WTC11 (cell line): Measurements from ENCODE around the gene MLYCD. TPM values are rescaled to one million over a fixed set of nuclear protein-coding genes. Genes with fewer than 3 reads are reported as not detected.

ENCODE experiments used
- ATAC-seq: fragments of 200-7000 bp; cut with Tn5 transposase; 2 replicates; pipeline ENCODE4 v1.10.0; 2021; ENCODE audit warnings: mild to moderate bottlenecking, moderate library complexity
- CTCF ChIA-PET: fragments of 300-600 bp; sonication (Branson Sonifier 250); formaldehyde crosslinking; loops from one replicate; lab custom pipeline; 2021; ENCODE audit warnings: antibody characterized with exemption; lab: Charles Lee
- POLR2A ChIA-PET: fragments of 350-600 bp; sonication (Branson Sonifier 250); formaldehyde crosslinking; loops from one replicate; lab custom pipeline; 2021; ENCODE audit warnings: antibody characterized with exemption; lab: Charles Lee
- DNase-seq: peaks from one replicate; pipeline ENCODE4 v3.0.0; 2021; ENCODE audit warnings: low spot score
- H3K27ac Mint-ChIP-seq: 2 replicates; pipeline ENCODE4 v1.8.0; 2021; ENCODE audit warnings: mixed read lengths
- H3K27me3 Mint-ChIP-seq: 2 replicates; pipeline ENCODE4 v1.8.0; 2021; ENCODE audit warnings: low read depth, mild to moderate bottlenecking, moderate library complexity, mixed read lengths
- H3K36me3 Mint-ChIP-seq: 2 replicates; pipeline ENCODE4 v1.8.0; 2021; ENCODE audit warnings: mixed read lengths
- H3K4me1 Mint-ChIP-seq: 2 replicates; pipeline ENCODE4 v1.8.0; 2022; ENCODE audit warnings: mixed read lengths
- H3K4me3 Mint-ChIP-seq: 2 replicates; pipeline ENCODE4 v1.8.0; 2021; ENCODE audit warnings: mild to moderate bottlenecking, moderate library complexity, mixed read lengths
- H3K9me3 Mint-ChIP-seq: 2 replicates; pipeline ENCODE4 v1.8.0; 2021; ENCODE audit warnings: mixed read lengths
- AFF4 ChIP-seq: sonication (generic); formaldehyde crosslinking; IDR thresholded peaks from 2 replicates; pipeline ENCODE4 v1.8.1; 2023; ENCODE audit warnings: mild to moderate bottlenecking, missing genetic modification reagents, borderline replicate concordance
- ATF1 ChIP-seq: sonication (generic); formaldehyde crosslinking; IDR thresholded peaks from 2 replicates; pipeline ENCODE4 v1.8.1; 2023; ENCODE audit warnings: mild to moderate bottlenecking, moderate library complexity, missing genetic modification reagents
- ATF3 ChIP-seq: sonication (generic); formaldehyde crosslinking; conservative IDR thresholded peaks from 2 replicates; pipeline ENCODE4 v1.8.1; 2022; ENCODE audit warnings: mild to moderate bottlenecking, missing genetic modification reagents
- CREB1 ChIP-seq: sonication (generic); formaldehyde crosslinking; IDR thresholded peaks from 2 replicates; pipeline ENCODE4 v1.8.0; 2023; ENCODE audit warnings: mild to moderate bottlenecking, missing genetic modification reagents
- ELF4 ChIP-seq: sonication (generic); formaldehyde crosslinking; IDR thresholded peaks from 2 replicates; pipeline ENCODE4 v1.8.1; 2022; ENCODE audit warnings: low read depth, mild to moderate bottlenecking, moderate library complexity, missing genetic modification reagents
- FOXK1 ChIP-seq: sonication (generic); formaldehyde crosslinking; IDR thresholded peaks from 2 replicates; pipeline ENCODE4 v1.8.0; 2022; ENCODE audit warnings: mild to moderate bottlenecking, moderate library complexity, missing genetic modification reagents
- GABPB1 ChIP-seq: sonication (generic); formaldehyde crosslinking; IDR thresholded peaks from 2 replicates; pipeline ENCODE4 v1.8.1; 2023; ENCODE audit warnings: mild to moderate bottlenecking, missing genetic modification reagents
- KAT7 ChIP-seq: sonication (generic); formaldehyde crosslinking; IDR thresholded peaks from 2 replicates; pipeline ENCODE4 v1.8.1; 2023; ENCODE audit warnings: missing genetic modification reagents, mild to moderate bottlenecking, borderline replicate concordance
- NFE2L1 ChIP-seq: sonication (generic); formaldehyde crosslinking; IDR thresholded peaks from 2 replicates; pipeline ENCODE4 v1.8.1; 2023; ENCODE audit warnings: missing genetic modification reagents
- RELA ChIP-seq: sonication (generic); formaldehyde crosslinking; IDR thresholded peaks from 2 replicates; pipeline ENCODE4 v1.8.1; 2022; ENCODE audit warnings: missing genetic modification reagents, mild to moderate bottlenecking, borderline replicate concordance
- RORB ChIP-seq: fragments of 250-450 bp; sonication (Bioruptor Pico); IDR thresholded peaks from 2 replicates; pipeline ENCODE4 v1.9.0; 2021; ENCODE audit warnings: mild to moderate bottlenecking
- SMAD3 ChIP-seq: sonication (generic); formaldehyde crosslinking; IDR thresholded peaks from 2 replicates; pipeline ENCODE4 v1.8.0; 2022; ENCODE audit warnings: missing genetic modification reagents, mild to moderate bottlenecking, borderline replicate concordance
- TCF7 ChIP-seq: sonication (generic); formaldehyde crosslinking; IDR thresholded peaks from 2 replicates; pipeline ENCODE4 v1.8.0; 2022; ENCODE audit warnings: mild to moderate bottlenecking, low read depth, missing genetic modification reagents, moderate library complexity
- TEAD4 ChIP-seq: sonication (generic); formaldehyde crosslinking; IDR thresholded peaks from 2 replicates; pipeline ENCODE4 v1.8.0; 2022; ENCODE audit warnings: mild to moderate bottlenecking, missing genetic modification reagents
- TP53 ChIP-seq: sonication (generic); formaldehyde crosslinking; IDR thresholded peaks from 2 replicates; pipeline ENCODE4 v1.8.1; 2023; ENCODE audit warnings: mild to moderate bottlenecking, missing genetic modification reagents
- ZBTB21 ChIP-seq: sonication (generic); formaldehyde crosslinking; IDR thresholded peaks from 2 replicates; pipeline ENCODE4 v1.8.1; 2023; ENCODE audit warnings: mild to moderate bottlenecking, missing genetic modification reagents, borderline replicate concordance
- total RNA-seq: library from RNA; stranded (reverse); gene quantifications from 3 replicates; pipeline ENCODE4 v1.2.3, GENCODE V29; 2021
- TF ChIP-seq, protein P1 (sequence below): sonication (generic); formaldehyde crosslinking; IDR thresholded peaks from 2 replicates; pipeline ENCODE4 v1.8.1; 2022; ENCODE audit warnings: mild to moderate bottlenecking, missing genetic modification reagents, moderate library complexity, borderline replicate concordance
- TF ChIP-seq, protein P2 (sequence below): sonication (generic); formaldehyde crosslinking; IDR thresholded peaks from 2 replicates; pipeline ENCODE4 v1.8.1; 2022; ENCODE audit warnings: low read depth, mild to moderate bottlenecking, moderate library complexity, missing genetic modification reagents, borderline replicate concordance
- TF ChIP-seq, protein P3 (sequence below): fragments of 250-450 bp; sonication (Bioruptor Pico); IDR thresholded peaks from 2 replicates; pipeline ENCODE4 v1.8.0; 2021; ENCODE audit warnings: mild to moderate bottlenecking
- TF ChIP-seq, protein P4 (sequence below): sonication (generic); formaldehyde crosslinking; IDR thresholded peaks from 2 replicates; pipeline ENCODE4 v1.8.0; 2023; ENCODE audit warnings: mild to moderate bottlenecking, missing genetic modification reagents

MLYCD gene
- total RNA-seq, 1 experiment from 2014 or later = 6.3 TPM

DNA sequence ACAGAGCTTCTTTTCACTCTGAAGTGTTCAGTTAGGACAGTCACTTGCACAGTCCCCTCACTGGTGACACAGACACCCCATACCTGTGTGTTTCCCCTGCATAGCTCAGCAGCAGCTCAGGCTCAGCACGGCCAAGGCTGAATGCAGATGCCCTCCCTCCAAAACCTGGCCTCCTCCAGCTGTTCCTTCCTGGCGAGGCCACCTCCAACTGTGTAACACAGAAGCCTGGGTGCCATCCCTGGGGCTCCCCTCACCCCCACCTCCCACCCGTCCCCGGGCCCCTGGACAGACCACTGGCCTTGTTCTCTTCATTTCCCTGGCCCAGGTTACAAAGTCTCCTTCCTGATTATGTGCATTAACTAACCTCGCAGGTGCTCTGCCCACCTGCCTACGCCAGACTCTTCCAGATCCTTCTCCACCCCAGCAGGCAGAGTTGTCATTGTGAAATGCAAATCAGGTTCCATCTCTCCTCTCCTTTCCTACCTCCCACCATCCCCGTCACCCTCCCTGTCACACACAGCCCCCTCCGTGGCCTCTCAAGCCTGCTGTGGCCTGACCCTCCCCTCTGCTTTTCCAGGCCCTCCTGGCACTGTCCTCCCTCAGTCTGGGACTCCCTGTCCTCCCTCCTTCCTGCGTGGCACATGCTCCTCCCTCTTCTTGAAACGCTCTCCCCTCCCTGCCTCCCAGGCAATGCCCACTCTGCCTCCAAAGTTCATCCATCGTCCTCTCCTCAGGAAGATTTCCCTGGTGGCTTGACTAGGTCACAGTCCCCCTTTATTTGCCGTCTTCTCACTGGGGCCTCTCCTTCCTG lies 26.4 kb downstream of the MLYCD start:
- peak overlapping the region; percentile 85 for H3K27ac Mint-ChIP-seq
- H3K4me1 Mint-ChIP-seq = peaks cover 26% of the 10 kb centered on the region
- peaks cover 6% of the 10 kb centered on the region; the same call in 1 of the 2 replicates for H3K9me3 Mint-ChIP-seq
- no peak for DNase-seq
- TF ChIP-seq RELA (CRISPR knock-in tag) (no peak), ELF4 (CRISPR knock-in tag) (no peak), ZBTB21 (CRISPR knock-in tag) (no peak), AFF4 (CRISPR knock-in tag) (no peak), RORB (CRISPR knock-in tag) (no peak), CREB1 (CRISPR knock-in tag) (no peak), NFE2L1 (CRISPR knock-in tag) (no peak), TEAD4 (CRISPR knock-in tag) (no peak), TP53 (CRISPR knock-in tag) (no peak), SMAD3 (CRISPR knock-in tag) (no peak), GABPB1 (CRISPR knock-in tag) (no peak), FOXK1 (CRISPR knock-in tag) (no peak), TCF7 (CRISPR knock-in tag) (no peak), ATF3 (CRISPR knock-in tag) (no peak), KAT7 (CRISPR knock-in tag) (no peak), ATF1 (CRISPR knock-in tag) (no peak)
- TF ChIP-seq, protein P1, sequence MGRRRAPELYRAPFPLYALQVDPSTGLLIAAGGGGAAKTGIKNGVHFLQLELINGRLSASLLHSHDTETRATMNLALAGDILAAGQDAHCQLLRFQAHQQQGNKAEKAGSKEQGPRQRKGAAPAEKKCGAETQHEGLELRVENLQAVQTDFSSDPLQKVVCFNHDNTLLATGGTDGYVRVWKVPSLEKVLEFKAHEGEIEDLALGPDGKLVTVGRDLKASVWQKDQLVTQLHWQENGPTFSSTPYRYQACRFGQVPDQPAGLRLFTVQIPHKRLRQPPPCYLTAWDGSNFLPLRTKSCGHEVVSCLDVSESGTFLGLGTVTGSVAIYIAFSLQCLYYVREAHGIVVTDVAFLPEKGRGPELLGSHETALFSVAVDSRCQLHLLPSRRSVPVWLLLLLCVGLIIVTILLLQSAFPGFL (CRISPR knock-in tag) = no peak
- TF ChIP-seq, protein P2, sequence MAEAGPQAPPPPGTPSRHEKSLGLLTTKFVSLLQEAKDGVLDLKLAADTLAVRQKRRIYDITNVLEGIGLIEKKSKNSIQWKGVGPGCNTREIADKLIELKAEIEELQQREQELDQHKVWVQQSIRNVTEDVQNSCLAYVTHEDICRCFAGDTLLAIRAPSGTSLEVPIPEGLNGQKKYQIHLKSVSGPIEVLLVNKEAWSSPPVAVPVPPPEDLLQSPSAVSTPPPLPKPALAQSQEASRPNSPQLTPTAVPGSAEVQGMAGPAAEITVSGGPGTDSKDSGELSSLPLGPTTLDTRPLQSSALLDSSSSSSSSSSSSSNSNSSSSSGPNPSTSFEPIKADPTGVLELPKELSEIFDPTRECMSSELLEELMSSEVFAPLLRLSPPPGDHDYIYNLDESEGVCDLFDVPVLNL (CRISPR knock-in tag) = no peak
- TF ChIP-seq, protein P3, sequence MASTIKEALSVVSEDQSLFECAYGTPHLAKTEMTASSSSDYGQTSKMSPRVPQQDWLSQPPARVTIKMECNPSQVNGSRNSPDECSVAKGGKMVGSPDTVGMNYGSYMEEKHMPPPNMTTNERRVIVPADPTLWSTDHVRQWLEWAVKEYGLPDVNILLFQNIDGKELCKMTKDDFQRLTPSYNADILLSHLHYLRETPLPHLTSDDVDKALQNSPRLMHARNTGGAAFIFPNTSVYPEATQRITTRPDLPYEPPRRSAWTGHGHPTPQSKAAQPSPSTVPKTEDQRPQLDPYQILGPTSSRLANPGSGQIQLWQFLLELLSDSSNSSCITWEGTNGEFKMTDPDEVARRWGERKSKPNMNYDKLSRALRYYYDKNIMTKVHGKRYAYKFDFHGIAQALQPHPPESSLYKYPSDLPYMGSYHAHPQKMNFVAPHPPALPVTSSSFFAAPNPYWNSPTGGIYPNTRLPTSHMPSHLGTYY (CRISPR knock-in tag) = no peak
- TF ChIP-seq, protein P4, sequence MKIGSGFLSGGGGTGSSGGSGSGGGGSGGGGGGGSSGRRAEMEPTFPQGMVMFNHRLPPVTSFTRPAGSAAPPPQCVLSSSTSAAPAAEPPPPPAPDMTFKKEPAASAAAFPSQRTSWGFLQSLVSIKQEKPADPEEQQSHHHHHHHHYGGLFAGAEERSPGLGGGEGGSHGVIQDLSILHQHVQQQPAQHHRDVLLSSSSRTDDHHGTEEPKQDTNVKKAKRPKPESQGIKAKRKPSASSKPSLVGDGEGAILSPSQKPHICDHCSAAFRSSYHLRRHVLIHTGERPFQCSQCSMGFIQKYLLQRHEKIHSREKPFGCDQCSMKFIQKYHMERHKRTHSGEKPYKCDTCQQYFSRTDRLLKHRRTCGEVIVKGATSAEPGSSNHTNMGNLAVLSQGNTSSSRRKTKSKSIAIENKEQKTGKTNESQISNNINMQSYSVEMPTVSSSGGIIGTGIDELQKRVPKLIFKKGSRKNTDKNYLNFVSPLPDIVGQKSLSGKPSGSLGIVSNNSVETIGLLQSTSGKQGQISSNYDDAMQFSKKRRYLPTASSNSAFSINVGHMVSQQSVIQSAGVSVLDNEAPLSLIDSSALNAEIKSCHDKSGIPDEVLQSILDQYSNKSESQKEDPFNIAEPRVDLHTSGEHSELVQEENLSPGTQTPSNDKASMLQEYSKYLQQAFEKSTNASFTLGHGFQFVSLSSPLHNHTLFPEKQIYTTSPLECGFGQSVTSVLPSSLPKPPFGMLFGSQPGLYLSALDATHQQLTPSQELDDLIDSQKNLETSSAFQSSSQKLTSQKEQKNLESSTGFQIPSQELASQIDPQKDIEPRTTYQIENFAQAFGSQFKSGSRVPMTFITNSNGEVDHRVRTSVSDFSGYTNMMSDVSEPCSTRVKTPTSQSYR (CRISPR knock-in tag) = no peak
- ATAC-seq = no peak
- H3K36me3 Mint-ChIP-seq = peaks cover 11% of the 10 kb centered on the region
- H3K27me3 Mint-ChIP-seq = peaks cover 2% of the 10 kb centered on the region; the same call in 1 of the 2 replicates
- ChIA-PET CTCF (interaction anchor here (0.7 to 2.9 kb wide), 14 partner anchors 10 to 208 kb away, joined by 3 to 18 read pairs (median 4); partner anchors contain the start of genes OSGIN1 and SLC38A8), POLR2A (no interaction called here)
- H3K4me3 Mint-ChIP-seq = no peak overlapping the region
